Activated CD4-positive, alpha-beta T cell treated with anti-CD3 and anti-CD28 coated beads for 36 hours (primary cell): Measurements from ENCODE around the gene THADA. TPM values are rescaled to one million over a fixed set of nuclear protein-coding genes. Genes with fewer than 3 reads are reported as not detected.

Source experiments
- ATAC-seq: fragments of 200-7000 bp; cut with Tn5 transposase; one replicate; pipeline ENCODE4 v1.10.0; 2021; ENCODE audit warnings: mild to moderate bottlenecking, moderate library complexity
- CTCF ChIA-PET: fragments of 350-600 bp; sonication (Branson Sonifier 250); formaldehyde crosslinking; loops from one replicate; lab custom pipeline; 2021; ENCODE audit warnings: antibody characterized with exemption; lab: Charles Lee
- POLR2A ChIA-PET: fragments of 350-600 bp; sonication (Branson Sonifier 250); formaldehyde crosslinking; loops from one replicate; lab custom pipeline; 2021; ENCODE audit warnings: antibody characterized with exemption, inconsistent platforms; lab: Charles Lee
- DNase-seq: peaks from one replicate; pipeline ENCODE4 v3.0.0-alpha.2; 2020
- H3K27ac Mint-ChIP-seq: one replicate; pipeline ENCODE4 v1.8.0; 2021; ENCODE audit warnings: mixed read lengths
- H3K27me3 Mint-ChIP-seq: one replicate; pipeline ENCODE4 v1.8.0; 2021; ENCODE audit warnings: mixed read lengths
- H3K36me3 Mint-ChIP-seq: one replicate; pipeline ENCODE4 v1.8.0; 2021; ENCODE audit warnings: low read depth, mixed read lengths
- H3K4me1 Mint-ChIP-seq: one replicate; pipeline ENCODE4 v1.8.0; 2021; ENCODE audit warnings: mixed read lengths
- H3K4me3 Mint-ChIP-seq: one replicate; pipeline ENCODE4 v1.8.0; 2021; ENCODE audit warnings: mild to moderate bottlenecking, moderate library complexity, mixed read lengths
- H3K9me3 Mint-ChIP-seq: one replicate; pipeline ENCODE4 v1.8.0; 2021; ENCODE audit warnings: low read depth, mixed read lengths
- intact Hi-C, 2 experiments: fragments of 100-400 bp; cut with DNase I in 1 of 2; cut with micrococcal nuclease in 1 of 2; formaldehyde crosslinking; loops; one replicate each; pipeline versions ENCODE4 v1.14.2 to v1.15.1; 2022 to 2024; cut with DNase I, micrococcal nuclease
- total RNA-seq, 2 experiments: library from RNA; stranded (reverse); gene quantifications; one replicate each; pipeline ENCODE4 v1.2.3, GENCODE V29; 2021

THADA gene
- total RNA-seq, 2 experiments from 2014 or later: 32.5 to 36.6 TPM

DNA sequence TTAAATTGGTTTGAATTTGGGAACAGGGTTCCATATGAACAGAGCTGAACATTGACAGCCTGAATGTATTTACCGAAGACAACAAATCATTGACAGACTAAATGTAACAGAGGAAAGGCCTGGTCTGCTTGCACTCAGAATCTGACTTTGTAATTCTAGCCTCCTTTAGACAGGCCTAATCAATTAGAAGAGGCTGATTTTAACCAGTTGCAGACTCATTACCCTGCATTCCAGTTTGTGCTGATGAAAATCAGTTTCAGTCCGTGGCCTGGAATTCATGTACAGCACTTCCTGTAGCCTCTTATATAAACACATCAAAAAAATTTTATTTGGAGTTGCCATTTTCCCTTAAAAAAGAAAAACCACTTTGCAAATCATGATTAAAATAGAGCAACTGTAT is 276.3 kb downstream of the THADA start:
- no peak for ATAC-seq
- H3K27ac Mint-ChIP-seq: no peak overlapping the region
- DNase-seq: no peak
- no peaks in the 10 kb centered on the region for H3K27me3 Mint-ChIP-seq
- H3K9me3 Mint-ChIP-seq: no peaks in the 10 kb centered on the region
- ChIA-PET POLR2A (no interaction called here), CTCF (interaction anchor here (0.6 to 1.8 kb wide), 3 partner anchors 10 to 90 kb away, joined by 3 to 10 read pairs (median 9); no protein-coding TSS in a partner anchor)
- no peak overlapping the region for H3K4me3 Mint-ChIP-seq
- peaks cover 11% of the 10 kb centered on the region for H3K36me3 Mint-ChIP-seq
- intact Hi-C loops: no loop called here
- H3K4me1 Mint-ChIP-seq: peaks cover 7% of the 10 kb centered on the region

DNA sequence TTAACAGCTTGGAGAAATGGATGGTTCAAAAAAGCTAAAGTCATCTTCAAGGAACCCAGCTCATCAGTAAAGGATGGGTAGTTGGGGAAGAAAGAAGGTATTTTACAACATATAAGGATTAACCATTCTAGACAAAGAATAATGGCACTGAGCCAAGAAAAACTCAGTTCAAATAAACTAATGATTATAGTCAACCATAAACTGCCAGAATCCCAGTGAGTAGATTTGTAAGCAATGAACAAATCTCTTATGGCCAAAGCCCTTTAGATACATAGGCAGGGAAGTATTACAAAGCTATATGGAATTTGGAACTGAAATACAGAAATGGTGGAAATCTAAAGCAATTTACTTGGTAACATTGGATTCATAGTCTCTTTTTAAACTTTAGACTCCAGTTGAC is 277.0 kb downstream of the THADA start:
- H3K4me1 Mint-ChIP-seq: peaks cover 11% of the 10 kb centered on the region
- H3K36me3 Mint-ChIP-seq: peaks cover 11% of the 10 kb centered on the region
- POLR2A ChIA-PET: no interaction called here
- no peak for DNase-seq
- ATAC-seq: no peak
- no peak overlapping the region for H3K27ac Mint-ChIP-seq
- no peaks in the 10 kb centered on the region for H3K9me3 Mint-ChIP-seq
- no peaks in the 10 kb centered on the region for H3K27me3 Mint-ChIP-seq
- H3K4me3 Mint-ChIP-seq: no peak overlapping the region
- CTCF ChIA-PET: interaction anchor here (0.7 to 1.8 kb wide), 3 partner anchors 11 to 136 kb away, joined by 3 to 9 read pairs (median 3); no protein-coding TSS in a partner anchor
- intact Hi-C loops: no loop called here

DNA sequence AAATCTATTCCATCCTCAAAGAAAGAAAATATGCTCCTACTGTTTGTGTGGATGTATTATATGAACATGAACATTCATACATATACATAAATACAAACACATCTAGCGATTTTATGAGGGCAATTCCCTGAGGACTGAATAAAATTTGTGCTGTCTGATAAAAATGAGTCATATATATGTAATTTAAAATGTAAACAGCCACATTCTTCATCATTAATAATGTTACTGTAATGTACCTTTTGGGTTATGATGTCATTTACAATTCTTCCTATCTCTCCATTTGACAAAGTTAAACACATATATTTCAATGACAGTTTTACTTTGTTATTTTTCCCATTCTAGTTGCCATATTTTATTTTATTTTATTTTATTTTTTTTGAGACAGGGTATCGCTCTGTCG is 278.2 kb downstream of the THADA start:
- intact Hi-C loops: no loop called here
- no peak overlapping the region for H3K27ac Mint-ChIP-seq
- peaks cover 11% of the 10 kb centered on the region for H3K4me1 Mint-ChIP-seq
- H3K4me3 Mint-ChIP-seq: no peak overlapping the region
- no peaks in the 10 kb centered on the region for H3K27me3 Mint-ChIP-seq
- DNase-seq (no peak), ATAC-seq (no peak)
- peaks cover 11% of the 10 kb centered on the region for H3K36me3 Mint-ChIP-seq
- ChIA-PET POLR2A (no interaction called here), CTCF (interaction anchor here (1.2 to 1.8 kb wide), 2 partner anchors 11 to 12 kb away, joined by 4 to 9 read pairs; no protein-coding TSS in a partner anchor)
- H3K9me3 Mint-ChIP-seq: no peaks in the 10 kb centered on the region

DNA sequence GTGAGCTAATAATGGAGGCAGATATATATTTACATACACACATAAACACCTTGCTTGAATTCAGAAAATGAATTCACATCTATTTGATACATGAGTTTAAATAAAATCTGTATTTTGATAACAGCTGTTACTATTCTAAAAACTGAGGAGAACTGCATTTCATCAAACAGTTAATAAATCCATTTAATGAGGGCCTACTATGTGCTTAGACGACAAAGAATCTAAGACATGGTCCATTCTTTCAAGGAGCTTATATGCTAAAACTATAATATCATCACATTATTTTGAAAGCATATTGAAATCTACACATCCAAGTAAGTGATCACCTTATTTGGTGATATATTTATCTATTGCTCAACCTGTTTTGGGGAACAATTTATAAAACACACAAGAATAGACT is 278.6 kb downstream of the THADA start:
- H3K4me1 Mint-ChIP-seq: peaks cover 11% of the 10 kb centered on the region
- DNase-seq: no peak
- no peaks in the 10 kb centered on the region for H3K27me3 Mint-ChIP-seq
- no peak overlapping the region for H3K27ac Mint-ChIP-seq
- peaks cover 11% of the 10 kb centered on the region for H3K36me3 Mint-ChIP-seq
- ChIA-PET CTCF (interaction anchor here (0.6 to 1.2 kb wide), 4 partner anchors 8 to 190 kb away, joined by 3 to 4 read pairs (median 3); no protein-coding TSS in a partner anchor), POLR2A (no interaction called here)
- ATAC-seq: no peak
- intact Hi-C loops: no loop called here
- H3K4me3 Mint-ChIP-seq: no peak overlapping the region
- no peaks in the 10 kb centered on the region for H3K9me3 Mint-ChIP-seq

DNA sequence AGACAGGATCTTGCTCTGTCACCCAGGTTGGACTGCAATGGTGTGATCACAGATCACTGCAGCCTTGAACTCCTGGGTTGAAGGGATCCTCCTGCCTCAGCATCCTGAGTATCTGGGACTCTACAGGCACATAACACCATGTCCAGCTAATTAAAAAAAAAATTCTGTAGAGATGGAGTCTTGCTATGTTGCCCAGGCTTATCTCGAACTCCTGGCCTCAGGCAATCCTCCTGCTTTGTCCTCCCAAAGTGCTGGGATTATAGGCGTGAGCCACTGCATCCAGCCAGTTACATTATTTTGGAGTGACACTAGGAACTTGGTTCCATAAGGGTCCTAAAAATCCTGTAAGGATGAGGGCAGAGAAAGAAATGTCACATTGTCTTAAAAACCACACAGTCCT is 280.4 kb downstream of the THADA start:
- Mint-ChIP-seq H3K27ac (no peak overlapping the region), H3K4me3 (no peak overlapping the region), H3K36me3 (peaks cover 10% of the 10 kb centered on the region), H3K4me1 (peaks cover 11% of the 10 kb centered on the region), H3K9me3 (no peaks in the 10 kb centered on the region), H3K27me3 (no peaks in the 10 kb centered on the region)
- ChIA-PET POLR2A (no interaction called here), CTCF (no interaction called here)
- intact Hi-C loops: no loop called here
- no peak for DNase-seq
- no peak for ATAC-seq

DNA sequence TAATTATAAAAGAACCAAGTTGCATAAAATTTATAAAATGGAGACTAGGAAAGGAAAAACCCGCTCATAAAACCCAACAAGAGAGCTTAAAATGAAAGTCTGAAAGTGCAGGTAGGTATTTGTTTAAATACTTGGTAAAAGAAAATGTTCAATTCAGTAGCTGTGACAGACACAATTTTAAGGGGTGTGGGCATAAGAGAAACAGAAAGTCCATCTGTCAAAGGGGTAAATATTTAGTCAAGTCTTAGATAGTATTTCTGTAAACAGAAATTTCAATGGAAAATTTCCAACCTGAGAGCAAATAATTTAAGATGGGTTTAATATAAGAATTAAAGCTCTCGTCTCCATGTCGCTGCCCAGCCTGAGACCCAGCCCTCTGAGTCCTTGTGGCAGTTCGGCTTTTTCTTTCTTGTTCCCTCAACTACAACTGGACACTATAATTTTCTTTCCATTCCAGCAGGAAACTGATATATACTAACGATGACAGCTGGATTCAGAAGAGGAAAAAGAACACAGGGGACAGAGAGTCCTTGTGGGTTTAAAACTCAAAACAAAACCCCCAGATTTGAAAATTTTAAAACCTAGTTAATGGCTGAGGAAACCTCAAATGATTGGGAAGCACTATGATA is 281.4 kb downstream of the THADA start:
- POLR2A ChIA-PET: no interaction called here
- Mint-ChIP-seq H3K27me3 (no peaks in the 10 kb centered on the region), H3K27ac (no peak overlapping the region), H3K9me3 (no peaks in the 10 kb centered on the region), H3K36me3 (peaks cover 14% of the 10 kb centered on the region), H3K4me3 (no peak overlapping the region), H3K4me1 (peaks cover 11% of the 10 kb centered on the region)
- ATAC-seq (no peak), DNase-seq (no peak)
- intact Hi-C loops: no loop called here
- CTCF ChIA-PET: interaction anchor here (0.5 to 0.7 kb wide), 3 partner anchors 24 to 186 kb away, joined by 3 read pairs; no protein-coding TSS in a partner anchor

DNA sequence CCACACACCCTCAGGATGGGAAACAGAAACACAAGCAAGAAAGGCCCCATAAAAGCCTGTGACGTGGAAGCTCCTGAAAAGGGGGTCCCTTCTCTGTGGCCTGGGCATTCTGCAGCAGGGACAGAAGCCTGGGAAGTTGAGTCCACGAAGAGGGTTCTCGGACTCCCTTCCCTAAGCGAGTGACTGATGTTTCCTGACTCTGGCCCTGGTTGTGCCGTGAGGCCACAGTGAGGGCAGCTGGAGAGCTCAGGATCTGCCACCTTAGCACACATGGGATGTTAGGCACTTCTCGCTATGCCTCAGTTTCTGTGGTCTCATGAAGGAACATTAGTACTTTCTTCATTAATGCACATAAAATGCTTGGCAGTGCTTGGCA is 282.2 kb downstream of the THADA start:
- intact Hi-C loops: no loop called here
- no peaks in the 10 kb centered on the region for H3K27me3 Mint-ChIP-seq
- CTCF ChIA-PET: no interaction called here

DNA sequence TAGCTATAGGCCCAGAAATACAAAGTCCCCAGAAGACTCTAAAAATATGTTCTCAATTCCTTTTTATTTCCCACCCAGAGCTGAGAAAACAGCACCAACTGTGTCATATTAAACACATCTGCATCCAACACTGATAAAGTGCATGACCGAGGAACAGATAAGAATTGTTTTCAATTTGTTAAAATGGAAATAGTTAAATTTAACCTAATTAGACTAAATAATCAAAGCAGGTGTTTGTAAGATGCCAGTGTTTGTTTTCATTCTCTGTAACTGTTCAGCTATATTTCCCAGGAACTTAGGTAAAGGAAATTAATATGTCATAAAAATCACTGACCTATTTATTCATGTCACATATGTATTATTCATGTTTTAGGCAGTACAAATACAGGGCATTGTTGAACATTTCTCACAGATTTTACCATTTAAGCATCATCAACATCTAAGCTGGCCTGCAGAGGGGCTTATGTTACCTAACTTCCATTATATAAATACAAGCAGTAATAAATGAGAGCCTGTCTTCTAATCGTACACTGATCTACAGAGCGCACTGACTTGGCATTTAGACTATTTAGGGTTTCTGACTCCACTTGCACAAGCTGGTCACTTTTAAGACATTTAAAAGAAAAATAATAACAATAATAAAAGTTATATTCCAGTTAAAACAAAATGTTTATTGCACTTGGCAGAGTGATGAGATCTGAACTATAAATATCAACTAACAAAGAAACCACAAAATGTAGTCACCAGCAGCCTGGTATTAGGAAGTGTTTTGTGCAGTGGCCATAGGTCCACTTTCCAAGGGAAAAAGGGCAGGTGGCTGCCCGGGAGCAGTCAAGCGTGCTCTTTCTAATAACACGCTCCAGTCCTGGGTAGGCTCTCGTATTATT is 282.8 kb downstream of the THADA start:
- DNase-seq: no peak
- no peaks in the 10 kb centered on the region for H3K9me3 Mint-ChIP-seq
- H3K36me3 Mint-ChIP-seq: peaks cover 12% of the 10 kb centered on the region
- peaks cover 11% of the 10 kb centered on the region for H3K4me1 Mint-ChIP-seq
- H3K27ac Mint-ChIP-seq: no peak overlapping the region
- ChIA-PET POLR2A (no interaction called here), CTCF (interaction anchor here (0.6 kb wide), 1 partner anchor 431 kb away, joined by 3 read pairs; no protein-coding TSS in a partner anchor)
- no peak overlapping the region for H3K4me3 Mint-ChIP-seq
- intact Hi-C loops: no loop called here
- no peaks in the 10 kb centered on the region for H3K27me3 Mint-ChIP-seq
- no peak for ATAC-seq

More for the DNA sequence above, 282.2 kb downstream of the THADA start:
- H3K4me1 Mint-ChIP-seq: peaks cover 11% of the 10 kb centered on the region
- DNase-seq: no peak
- no peaks in the 10 kb centered on the region for H3K9me3 Mint-ChIP-seq
- no peak for ATAC-seq
- H3K27ac Mint-ChIP-seq: no peak overlapping the region
- POLR2A ChIA-PET: no interaction called here
- H3K4me3 Mint-ChIP-seq: no peak overlapping the region
- H3K36me3 Mint-ChIP-seq: peaks cover 12% of the 10 kb centered on the region

DNA sequence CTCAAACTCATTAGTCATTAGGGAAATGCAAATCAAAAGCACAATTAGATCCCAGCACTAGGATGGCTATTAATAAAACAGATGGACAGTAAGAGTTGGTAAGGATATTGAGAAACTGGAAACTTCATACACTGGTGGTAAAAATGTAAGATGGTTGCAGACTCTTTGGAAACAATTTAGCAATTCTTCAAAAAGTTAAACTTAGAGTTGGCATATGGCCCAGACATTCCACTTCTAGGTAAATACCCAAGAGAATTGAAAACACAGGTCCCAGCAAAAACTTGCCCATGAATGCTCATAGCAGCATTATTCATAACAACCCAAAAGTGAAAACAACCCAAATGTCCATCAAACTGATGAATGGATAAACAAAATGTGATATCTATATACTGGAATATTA is 284.6 kb downstream of the THADA start:
- H3K4me1 Mint-ChIP-seq: peaks cover 10% of the 10 kb centered on the region
- ChIA-PET CTCF (interaction anchor here (1.4 kb wide), 1 partner anchor 174 kb away, joined by 5 read pairs; no protein-coding TSS in a partner anchor), POLR2A (no interaction called here)
- DNase-seq: no peak
- intact Hi-C loops: no loop called here
- H3K4me3 Mint-ChIP-seq: no peak overlapping the region
- H3K9me3 Mint-ChIP-seq: no peaks in the 10 kb centered on the region
- H3K36me3 Mint-ChIP-seq: peaks cover 12% of the 10 kb centered on the region
- no peak overlapping the region for H3K27ac Mint-ChIP-seq
- no peaks in the 10 kb centered on the region for H3K27me3 Mint-ChIP-seq
- ATAC-seq: no peak

DNA sequence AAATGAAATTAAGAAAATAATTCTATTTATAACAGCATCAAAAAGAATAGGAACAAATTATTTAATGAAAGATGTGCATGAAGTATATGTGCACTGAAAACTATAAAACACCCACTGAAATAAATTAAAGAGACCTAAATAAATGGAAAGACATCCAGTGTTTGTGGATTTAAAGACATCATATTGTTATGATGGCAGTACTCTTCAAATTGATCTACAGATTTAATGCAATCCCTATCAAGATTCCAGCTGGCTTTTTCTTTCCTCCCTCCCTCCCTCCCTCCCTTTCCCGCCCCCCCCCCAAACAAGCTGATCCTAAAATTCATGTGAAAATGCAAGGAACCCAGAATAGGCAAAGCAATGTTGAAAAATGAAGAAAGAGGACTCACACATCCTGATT is 285.9 kb downstream of the THADA start:
- Mint-ChIP-seq H3K4me3 (no peak overlapping the region), H3K27ac (no peak overlapping the region), H3K27me3 (no peaks in the 10 kb centered on the region), H3K9me3 (no peaks in the 10 kb centered on the region), H3K36me3 (peaks cover 10% of the 10 kb centered on the region), H3K4me1 (peaks cover 6% of the 10 kb centered on the region)
- CTCF ChIA-PET: interaction anchor here (1.4 kb wide), 1 partner anchor 175 kb away, joined by 5 read pairs; no protein-coding TSS in a partner anchor
- intact Hi-C loops: no loop called here
- no peak for DNase-seq
- POLR2A ChIA-PET: no interaction called here
- ATAC-seq: no peak

DNA sequence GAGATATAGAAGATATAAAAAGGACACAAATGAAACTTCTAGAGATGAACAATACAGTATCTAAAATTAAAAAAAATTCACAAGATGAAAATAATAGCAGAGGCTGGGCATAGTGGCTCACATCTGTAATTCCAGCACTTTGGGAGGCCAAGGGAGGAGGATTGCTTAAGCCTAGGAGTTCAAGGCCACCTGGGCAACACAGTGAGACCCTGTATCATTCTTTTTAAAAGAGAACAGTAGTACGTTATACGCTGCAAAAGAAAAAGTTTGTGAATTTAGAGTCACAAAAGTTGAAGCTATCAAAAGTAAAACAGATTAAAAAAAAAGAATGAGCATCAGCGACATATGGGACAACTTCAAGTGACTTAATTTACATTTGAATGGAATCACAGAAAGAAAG is 287.9 kb downstream of the THADA start:
- Mint-ChIP-seq H3K9me3 (no peaks in the 10 kb centered on the region), H3K27me3 (no peaks in the 10 kb centered on the region), H3K27ac (no peak overlapping the region), H3K4me3 (no peak overlapping the region), H3K4me1 (peaks cover 12% of the 10 kb centered on the region), H3K36me3 (peaks cover 12% of the 10 kb centered on the region)
- intact Hi-C loops: no loop called here
- ChIA-PET CTCF (no interaction called here), POLR2A (no interaction called here)
- DNase-seq: no peak
- ATAC-seq: no peak
